Upper lobe of left lung (tissue), 6 donors: Measurements from ENCODE around the gene NOP9. TPM values are rescaled to one million over a fixed set of nuclear protein-coding genes. Genes with fewer than 3 reads are reported as not detected.
A peak's percentile ranks its signal among the peaks of the same experiment; 100 is the strongest.

Source experiments
- ATAC-seq, 2 donors: fragments of 200-7000 bp; cut with Tn5 transposase; one replicate each; pipeline ENCODE4 v1.9.1; 2022; ENCODE audit warnings: mild to moderate bottlenecking in 2 of 2, moderate library complexity in 2 of 2; ENCODE audit not compliant: low FRiP score in 2 of 2
- DNase-seq, 2 donors: peaks; one replicate each; pipeline ENCODE4 v3.0.0-alpha.2; 2019 to 2020
- H3K27ac ChIP-seq, 4 donors: fragments of 200-600 bp; sonication (generic); one replicate each; pipeline ENCODE4 v1.5.1; 2016 to 2019
- H3K27me3 ChIP-seq, 4 donors: fragments of 200-600 bp; sonication (generic); one replicate each; pipeline ENCODE4 v1.5.1; 2017 to 2019
- H3K36me3 ChIP-seq, 4 donors: fragments of 200-600 bp; sonication (generic); one replicate each; pipeline ENCODE4 v1.5.1; 2016 to 2019
- H3K4me1 ChIP-seq, 4 donors: fragments of 200-600 bp; sonication (generic); one replicate each; pipeline ENCODE4 v1.5.1; 2018 to 2019
- H3K4me3 ChIP-seq, 4 donors: fragments of 200-600 bp; sonication (generic); one replicate each; pipeline ENCODE4 v1.5.1; 2017 to 2019; ENCODE audit warnings: mild to moderate bottlenecking in 2 of 4, moderate library complexity in 1 of 4
- H3K9me3 ChIP-seq, 4 donors: fragments of 200-600 bp; sonication (generic); one replicate each; pipeline ENCODE4 v1.5.1; 2018 to 2019
- EP300 ChIP-seq, 4 donors: sonication (generic); formaldehyde crosslinking; IDR thresholded peaks; one replicate each; pipeline ENCODE4 v1.5.1; 2017; ENCODE audit warnings: antibody characterized with exemption in 4 of 4, control low read depth in 2 of 4
- POLR2A ChIP-seq, 4 donors: fragments of 450-650 bp; IDR thresholded peaks; one replicate each; pipeline ENCODE4 v1.5.1; 2016 to 2017; ENCODE audit warnings: antibody characterized with exemption in 4 of 4, mild to moderate bottlenecking in 2 of 4
- POLR2AphosphoS5 ChIP-seq, 2 donors: sonication (generic); formaldehyde crosslinking; IDR thresholded peaks; one replicate each; pipeline ENCODE4 v1.5.1; 2017; ENCODE audit warnings: antibody characterized with exemption in 2 of 2
- WGBS, 2 donors: methylation state at CpG; one replicate each; pipeline ENCODE4 v1.1.5; 2017 to 2018; 5-methylcytosine and 5-hydroxymethylcytosine counted together
- total RNA-seq, 6 donors: library from RNA; depleted of rRNA in 4 of 6; stranded (reverse); fragments of >200 nt in 4 of 6; gene quantifications; one replicate each; pipeline versions ENCODE4 v1.1.0 to v1.2.1, GENCODE V29; 2016 to 2021
- TF ChIP-seq, protein P1 (sequence below), 6 experiments: fragments of 450-650 bp in 4 of 6; fragments of 200-600 bp in 2 of 6; sonication (generic) in 2 of 6; IDR thresholded peaks; one replicate each; pipeline ENCODE4 v1.5.1; 2016 to 2019; ENCODE audit warnings: antibody characterized with exemption in 6 of 6
- donor health status: DM: no; HTN: no; CAD: no; lungs with moderate emphysema.
- donor health status: DM: no; HTN: yes; CAD: no; lungs with severe emphysema.

Gene NOP9
- total RNA-seq, 6 donors from 2014 or later = 13.3 to 31.4 (median 22.6) TPM

DNA sequence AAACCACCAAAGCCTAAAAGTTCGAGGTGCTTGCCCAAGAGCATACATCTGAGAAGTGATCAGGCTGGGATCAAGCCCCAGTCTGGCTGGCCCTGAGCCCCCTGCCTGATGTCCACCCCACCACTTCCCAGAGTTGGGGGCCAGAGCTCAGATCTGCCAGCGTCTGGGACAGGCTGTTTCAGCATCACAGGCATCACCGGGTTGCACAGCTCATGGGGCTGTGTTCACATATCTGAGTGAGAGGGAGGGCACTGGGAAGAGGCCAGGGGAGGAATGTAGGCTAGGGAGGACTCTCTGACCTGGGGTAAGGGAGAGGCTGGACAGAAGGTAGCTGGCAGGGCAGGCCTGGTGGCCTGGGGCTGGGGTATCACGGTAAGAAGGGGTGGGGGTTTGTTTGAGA is 42.7 kb upstream of the NOP9 start:
- Histone ChIP-seq H3K36me3 (peaks cover 0 to 19% (median 9%) of the 10 kb centered on the region in 4 donors), H3K27ac (peak overlapping the region in 1 of 4 donors; percentile 10), H3K4me3 (no peak overlapping the region), H3K27me3 (no peaks in the 10 kb centered on the region), H3K9me3 (no peaks in the 10 kb centered on the region), H3K4me1 (peaks cover 0 to 19% (median 12%) of the 10 kb centered on the region in 4 donors)
- TF ChIP-seq POLR2A (IDR thresholded peaks at IDR 0.05) = no peak
- DNase-seq = no peak
- whole genome bisulfite sequencing, 2 donors = 73 to 79% methylated on average over 4 of the region's 4 CpGs
- ATAC-seq = no peak

DNA sequence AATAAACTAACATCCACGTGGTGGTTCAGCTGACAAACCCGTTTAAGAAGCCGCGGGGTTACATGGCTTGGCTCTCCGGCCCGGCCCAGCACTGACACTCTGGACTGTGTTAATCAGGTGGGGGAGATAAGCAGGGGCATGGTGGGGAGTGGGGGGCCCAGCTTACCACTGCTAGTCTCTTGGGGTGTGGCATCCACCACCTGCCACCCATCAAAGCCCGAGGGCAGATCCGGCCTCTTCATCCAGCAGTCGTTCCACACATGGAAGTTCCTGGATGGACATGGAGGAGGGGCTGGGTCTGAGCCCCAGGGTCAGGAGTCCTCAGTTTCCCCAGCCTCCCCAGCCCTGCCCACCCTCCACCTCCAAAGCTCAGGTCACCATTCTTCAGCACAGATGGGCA is 41.5 kb upstream of the NOP9 start:
- Histone ChIP-seq H3K4me1 (peaks cover 0 to 19% (median 9%) of the 10 kb centered on the region in 4 donors), H3K27me3 (no peaks in the 10 kb centered on the region), H3K4me3 (no peak overlapping the region), H3K36me3 (peaks cover 0 to 14% (median 7%) of the 10 kb centered on the region in 4 donors), H3K27ac (no peak overlapping the region), H3K9me3 (no peaks in the 10 kb centered on the region)
- no peak for ATAC-seq
- TF ChIP-seq POLR2AphosphoS5 (IDR thresholded peaks at IDR 0.05) = no peak
- TF ChIP-seq EP300 (IDR thresholded peaks at IDR 0.05) = no peak
- TF ChIP-seq, protein P1, sequence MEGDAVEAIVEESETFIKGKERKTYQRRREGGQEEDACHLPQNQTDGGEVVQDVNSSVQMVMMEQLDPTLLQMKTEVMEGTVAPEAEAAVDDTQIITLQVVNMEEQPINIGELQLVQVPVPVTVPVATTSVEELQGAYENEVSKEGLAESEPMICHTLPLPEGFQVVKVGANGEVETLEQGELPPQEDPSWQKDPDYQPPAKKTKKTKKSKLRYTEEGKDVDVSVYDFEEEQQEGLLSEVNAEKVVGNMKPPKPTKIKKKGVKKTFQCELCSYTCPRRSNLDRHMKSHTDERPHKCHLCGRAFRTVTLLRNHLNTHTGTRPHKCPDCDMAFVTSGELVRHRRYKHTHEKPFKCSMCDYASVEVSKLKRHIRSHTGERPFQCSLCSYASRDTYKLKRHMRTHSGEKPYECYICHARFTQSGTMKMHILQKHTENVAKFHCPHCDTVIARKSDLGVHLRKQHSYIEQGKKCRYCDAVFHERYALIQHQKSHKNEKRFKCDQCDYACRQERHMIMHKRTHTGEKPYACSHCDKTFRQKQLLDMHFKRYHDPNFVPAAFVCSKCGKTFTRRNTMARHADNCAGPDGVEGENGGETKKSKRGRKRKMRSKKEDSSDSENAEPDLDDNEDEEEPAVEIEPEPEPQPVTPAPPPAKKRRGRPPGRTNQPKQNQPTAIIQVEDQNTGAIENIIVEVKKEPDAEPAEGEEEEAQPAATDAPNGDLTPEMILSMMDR (IDR thresholded peaks at IDR 0.05) = no peak
- no peak for TF ChIP-seq POLR2A (IDR thresholded peaks at IDR 0.05)
- DNase-seq = no peak
- 79 to 87% methylated on average over 7 to 9 of the region's 9 CpGs for WGBS, 2 donors

DNA sequence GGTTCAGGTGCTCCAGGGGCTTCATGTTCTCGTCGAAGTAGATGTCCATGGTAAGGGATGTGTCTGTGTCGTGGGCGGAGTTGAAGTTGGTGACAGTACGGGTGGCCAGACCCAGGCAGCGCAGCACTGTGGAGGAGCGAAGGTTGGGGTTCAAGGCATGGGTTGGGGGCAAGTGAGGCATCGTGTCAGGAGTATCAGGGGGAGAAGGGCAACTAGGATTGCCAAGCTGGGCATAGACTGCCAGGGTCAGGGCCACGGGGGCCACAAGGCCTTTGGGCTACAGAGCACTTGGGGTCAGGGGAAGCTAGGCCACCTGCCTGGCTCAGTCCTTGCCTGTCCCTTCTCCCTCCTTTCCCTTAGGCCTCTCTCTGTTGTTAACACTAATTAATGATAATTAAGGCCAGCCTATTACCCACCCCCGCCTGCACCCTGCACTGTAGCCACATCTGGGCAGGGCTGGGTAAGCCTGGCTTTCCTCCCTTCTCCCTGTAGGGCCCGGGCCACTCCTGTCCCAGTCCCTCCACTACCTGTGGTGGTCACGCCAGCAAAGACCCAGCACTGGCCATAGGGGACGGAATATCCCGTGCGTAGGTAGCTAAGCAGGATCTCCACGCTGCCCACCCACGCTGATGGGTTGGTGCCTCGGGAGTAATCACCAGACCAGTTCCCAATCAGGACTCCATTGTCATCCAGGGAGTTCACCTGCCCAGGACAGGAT is 40.9 kb upstream of the NOP9 start:
- Histone ChIP-seq H3K4me3 (no peak overlapping the region), H3K27ac (peak overlapping the region in 3 of 4 donors; percentile 18 to 46 (median 32)), H3K4me1 (peaks cover 0 to 19% (median 9%) of the 10 kb centered on the region in 4 donors), H3K27me3 (no peaks in the 10 kb centered on the region), H3K9me3 (no peaks in the 10 kb centered on the region), H3K36me3 (peaks cover 0 to 12% (median 6%) of the 10 kb centered on the region in 4 donors)
- TF ChIP-seq POLR2AphosphoS5 (IDR thresholded peaks at IDR 0.05) = no peak
- TF ChIP-seq, protein P1 (IDR thresholded peaks at IDR 0.05) = no peak
- TF ChIP-seq POLR2A (IDR thresholded peaks at IDR 0.05) = no peak
- TF ChIP-seq EP300 (IDR thresholded peaks at IDR 0.05) = no peak
- 88 to 89% methylated on average over 16 to 18 of the region's 18 CpGs for WGBS, 2 donors
- no peak for ATAC-seq
- DNase-seq = no peak

DNA sequence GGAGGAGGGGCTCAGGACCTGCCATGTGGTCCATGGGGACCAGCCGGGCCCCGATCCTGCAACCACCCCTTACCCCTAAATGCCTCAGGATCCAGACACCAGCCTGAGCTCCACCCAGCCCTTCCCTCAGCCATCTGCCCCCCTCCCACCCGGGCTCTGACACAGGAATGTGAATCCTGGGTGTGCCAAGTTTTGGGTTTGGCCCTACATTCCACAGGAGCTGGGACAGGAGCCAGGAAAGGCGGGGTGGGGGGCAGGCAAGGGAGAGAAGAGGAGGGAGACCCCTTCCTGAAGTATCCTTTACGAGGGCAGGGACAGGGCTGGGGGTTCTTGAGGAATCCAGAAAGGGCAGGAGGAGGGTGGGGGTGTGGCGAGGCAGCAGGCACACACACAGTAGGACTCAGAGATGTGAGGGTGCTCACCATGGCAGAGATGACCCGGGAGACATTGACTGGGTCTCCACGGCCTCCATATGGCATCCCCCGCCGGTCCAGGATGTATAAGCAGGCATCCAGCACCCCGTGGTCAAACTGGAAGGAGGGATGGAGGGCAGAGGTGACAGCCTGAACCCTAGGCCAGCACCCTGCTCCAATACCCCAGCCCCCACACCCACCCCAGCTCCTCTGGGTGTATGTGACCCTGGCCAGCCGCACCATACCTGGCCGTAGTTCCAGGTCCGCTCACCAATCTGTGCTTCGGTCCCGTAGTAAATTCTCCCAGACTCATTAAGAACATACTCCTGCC is 40.2 kb upstream of the NOP9 start:
- Histone ChIP-seq H3K27ac (peak overlapping the region in 3 of 4 donors; percentile 18 to 46 (median 32)), H3K4me3 (no peak overlapping the region), H3K36me3 (peaks cover 0 to 12% (median 3%) of the 10 kb centered on the region in 4 donors), H3K27me3 (no peaks in the 10 kb centered on the region), H3K4me1 (peaks cover 0 to 19% (median 9%) of the 10 kb centered on the region in 4 donors), H3K9me3 (no peaks in the 10 kb centered on the region)
- DNase-seq (no peak), ATAC-seq (peak; percentile 40 to 65)
- 71 to 74% methylated on average over 15 to 16 of the region's 16 CpGs for WGBS, 2 donors
- TF ChIP-seq POLR2AphosphoS5 (IDR thresholded peaks at IDR 0.05) (no peak), POLR2A (IDR thresholded peaks at IDR 0.05) (no peak), EP300 (IDR thresholded peaks at IDR 0.05) (no peak)
- TF ChIP-seq, protein P1 (IDR thresholded peaks at IDR 0.05) = no peak

DNA sequence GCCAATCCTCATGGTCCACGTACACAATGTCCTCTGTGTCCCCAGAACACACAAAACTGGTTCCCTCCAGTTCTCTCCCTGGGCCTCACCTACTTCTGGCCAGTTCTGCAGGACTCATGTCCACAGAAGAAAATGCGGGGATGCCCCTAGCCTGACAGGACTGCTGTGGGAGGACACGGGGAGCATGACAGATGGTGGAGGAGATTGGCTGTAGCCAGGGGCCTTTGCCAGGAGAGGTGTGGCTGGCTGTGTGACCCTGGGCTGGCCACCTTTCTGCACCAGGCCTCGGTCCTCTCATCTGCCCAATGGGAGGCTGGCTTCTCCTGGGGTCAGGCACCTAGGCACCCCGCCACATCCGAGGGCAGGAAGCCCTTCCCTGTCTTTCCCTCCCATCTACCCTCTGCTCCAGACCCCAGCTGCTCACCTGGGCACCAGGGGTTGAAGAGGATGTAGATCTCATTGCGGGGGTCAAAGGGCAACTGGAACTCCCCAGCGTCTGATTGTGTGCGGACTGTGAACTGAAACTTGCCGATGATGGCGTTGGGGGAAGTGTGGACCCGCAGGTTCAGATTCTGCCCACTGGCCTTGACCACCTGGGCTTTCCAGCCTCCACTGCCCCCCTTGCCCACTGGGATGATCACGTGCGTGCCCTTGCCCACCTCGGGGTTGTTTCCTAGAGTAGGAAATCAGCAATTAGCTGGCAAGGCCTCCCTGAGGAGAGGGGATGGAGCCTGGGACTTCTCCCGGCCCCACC is 39.4 kb upstream of the NOP9 start:
- peak overlapping the region in 3 of 4 donors; percentile 18 to 46 (median 32) for H3K27ac ChIP-seq
- ATAC-seq (peak in 1 of 2 donors; percentile 13), DNase-seq (no peak)
- TF ChIP-seq EP300 (IDR thresholded peaks at IDR 0.05) (no peak), POLR2A (IDR thresholded peaks at IDR 0.05) (no peak), POLR2AphosphoS5 (IDR thresholded peaks at IDR 0.05) (no peak)
- TF ChIP-seq, protein P1 (IDR thresholded peaks at IDR 0.05) = no peak
- WGBS, 2 donors = 85 to 90% methylated on average over 10 to 16 of the region's 16 CpGs
- H3K4me1 ChIP-seq = peaks cover 0 to 19% (median 9%) of the 10 kb centered on the region in 4 donors
- H3K36me3 ChIP-seq = peaks cover 0 to 8% (median 0%) of the 10 kb centered on the region in 4 donors
- H3K4me3 ChIP-seq = no peak overlapping the region
- H3K9me3 ChIP-seq = no peaks in the 10 kb centered on the region
- no peaks in the 10 kb centered on the region for H3K27me3 ChIP-seq
